ENCODE results near the gene ALAS1.

GRCh38 chr3:52186729-52187128 is 11.2 kb upstream of the ALAS1 start:
- TF ChIP-seq CTCF (IDR thresholded peaks at IDR 0.05; ENCODE audit: extremely low read depth in 1 of 2, insufficient read depth in 1 of 2, low read depth in 1 of 2, low read length in 2 of 2) (no peak), POLR2A (IDR thresholded peaks at IDR 0.05; ENCODE audit: low read depth, low read length) (no peak), GATA2 (IDR thresholded peaks at IDR 0.05; ENCODE audit: insufficient read depth, insufficient read length, low read depth, low read length) (no peak), EZH2 (IDR thresholded peaks at IDR 0.05; ENCODE audit: borderline replicate concordance, low read depth, low read length, severe bottlenecking) (no peak)
